OCI-LY7 (cell line): ENCODE data around the gene M6PR.

Experiments
- CTCF ChIP-seq: fragments of 200-600 bp; sonication (generic); conservative IDR thresholded peaks from 2 replicates; pipeline ENCODE4 v1.5.1; 2014; ENCODE audit warnings: mild to moderate bottlenecking, antibody characterized with exemption, low read length, moderate library complexity, mixed read lengths
- EZH2phosphoT487 ChIP-seq: fragments of 200-600 bp; sonication (generic); IDR thresholded peaks from 2 replicates; pipeline ENCODE4 v1.6.1; 2018; ENCODE audit warnings: low read depth, borderline replicate concordance, mild to moderate bottlenecking, mixed run types, antibody characterized with exemption, low read length, moderate library complexity, mixed read lengths

GRCh38 chr12:8914716-8915526, 34.5 kb downstream of the M6PR start:
- no peak for TF ChIP-seq CTCF
- TF ChIP-seq EZH2phosphoT487: no peak
